Activated CD4-positive, alpha-beta memory T cell treated with anti-CD3 and anti-CD28 coated beads for 36 hours (primary cell): ENCODE data around the gene ZNF562. TPM values are rescaled to one million over a fixed set of nuclear protein-coding genes. Genes with fewer than 3 reads are reported as not detected.

Experiments
- CTCF ChIA-PET: fragments of 350-600 bp; sonication (Branson Sonifier 250); formaldehyde crosslinking; loops from one replicate; lab custom pipeline; 2021; ENCODE audit warnings: antibody characterized with exemption, inconsistent platforms; lab: Charles Lee
- POLR2A ChIA-PET: fragments of 350-600 bp; sonication (Branson Sonifier 250); formaldehyde crosslinking; loops from one replicate; lab custom pipeline; 2021; ENCODE audit warnings: antibody characterized with exemption; lab: Charles Lee
- DNase-seq: peaks from one replicate; pipeline ENCODE4 v3.0.0-alpha.2; 2020
- H3K27ac Mint-ChIP-seq: one replicate; pipeline ENCODE4 v1.8.0; 2021; ENCODE audit warnings: mixed read lengths
- H3K27me3 Mint-ChIP-seq: one replicate; pipeline ENCODE4 v1.8.0; 2021; ENCODE audit warnings: mixed read lengths
- H3K36me3 Mint-ChIP-seq: one replicate; pipeline ENCODE4 v1.8.0; 2021; ENCODE audit warnings: mixed read lengths
- H3K4me1 Mint-ChIP-seq: one replicate; pipeline ENCODE4 v1.8.0; 2021; ENCODE audit warnings: low read depth, mixed read lengths
- H3K4me3 Mint-ChIP-seq: one replicate; pipeline ENCODE4 v1.8.0; 2021; ENCODE audit warnings: mild to moderate bottlenecking, mixed read lengths
- H3K9me3 Mint-ChIP-seq: one replicate; pipeline ENCODE4 v1.8.0; 2021; ENCODE audit warnings: mixed read lengths
- intact Hi-C: fragments of 100-400 bp; cut with micrococcal nuclease; formaldehyde crosslinking; loops from one replicate; pipeline ENCODE4 v1.15.1; 2023
- total RNA-seq, 2 experiments: library from RNA; stranded (reverse); gene quantifications; one replicate each; pipeline ENCODE4 v1.2.3, GENCODE V29; 2021

The ZNF562 gene
- total RNA-seq, 2 experiments from 2014 or later, result 35.3 to 36.1 TPM

- Mint-ChIP-seq H3K4me1 (no peaks in the 10 kb centered on the region), H3K36me3 (peaks cover 27% of the 10 kb centered on the region), H3K27me3 (no peaks in the 10 kb centered on the region), H3K27ac (no peak overlapping the region), H3K4me3 (no peak overlapping the region), H3K9me3 (peaks cover 16% of the 10 kb centered on the region)
- intact Hi-C loops, result no loop called here
- no peak for DNase-seq
- ChIA-PET CTCF (no interaction called here), POLR2A (no interaction called here)
Observed at GRCh38 chr19:9640956-9641355, 33.9 kb downstream of the ZNF562 start.

DNA sequence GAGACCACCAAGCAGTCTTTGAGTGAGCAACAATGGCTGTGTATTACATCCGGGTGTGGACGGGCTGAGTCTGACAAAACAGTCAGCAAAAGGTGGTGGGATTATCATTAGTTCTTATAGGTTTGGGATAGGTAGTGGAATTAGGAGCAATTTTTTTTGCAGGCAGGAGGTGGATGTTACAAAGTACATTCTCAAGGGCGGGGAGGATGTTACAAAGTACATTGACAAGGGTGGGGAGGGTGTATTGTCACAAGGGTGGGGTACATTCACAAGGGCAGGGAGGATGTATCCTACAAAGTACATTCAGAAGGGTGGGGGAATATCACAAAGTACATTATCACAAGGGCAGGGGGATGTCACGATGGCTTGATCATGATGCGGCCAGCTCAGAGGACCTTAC lies 38.9 kb downstream of the ZNF562 start:
- Mint-ChIP-seq H3K9me3 (peaks cover 6% of the 10 kb centered on the region), H3K4me3 (no peak overlapping the region), H3K27ac (no peak overlapping the region), H3K4me1 (no peaks in the 10 kb centered on the region), H3K36me3 (peaks cover 23% of the 10 kb centered on the region), H3K27me3 (no peaks in the 10 kb centered on the region)
- no peak for DNase-seq
- ChIA-PET CTCF (no interaction called here), POLR2A (no interaction called here)
- intact Hi-C loops, result no loop called here

DNA sequence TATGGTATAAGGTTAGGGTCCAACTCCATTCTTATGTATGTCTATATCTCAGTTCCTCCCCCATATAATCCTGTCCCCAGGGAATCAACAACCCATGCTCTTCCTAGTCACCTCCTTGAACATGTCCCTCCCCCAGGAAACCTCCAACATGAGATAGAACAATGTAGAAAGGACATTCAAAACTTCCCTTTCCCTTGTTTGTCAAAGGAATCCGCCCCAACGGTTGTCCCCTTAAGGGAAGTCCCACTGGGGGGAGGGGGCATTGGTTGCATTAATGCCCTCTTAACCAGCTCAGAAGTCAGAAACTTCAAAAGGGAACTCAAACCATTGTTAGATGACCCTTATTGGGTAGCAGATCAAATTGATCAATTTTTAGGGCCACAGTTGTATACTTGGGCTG lies 47.0 kb downstream of the ZNF562 start:
- H3K27me3 Mint-ChIP-seq, result no peaks in the 10 kb centered on the region
- H3K4me3 Mint-ChIP-seq, result no peak overlapping the region
- no peak for DNase-seq
- H3K4me1 Mint-ChIP-seq, result peaks cover 6% of the 10 kb centered on the region
- ChIA-PET CTCF (interaction anchor here (0.8 to 1.0 kb wide), 2 partner anchors 10 to 167 kb away, joined by 3 read pairs; no protein-coding TSS in a partner anchor), POLR2A (no interaction called here)
- H3K9me3 Mint-ChIP-seq, result no peaks in the 10 kb centered on the region
- peaks cover 6% of the 10 kb centered on the region for H3K36me3 Mint-ChIP-seq
- no peak overlapping the region for H3K27ac Mint-ChIP-seq
- intact Hi-C loops, result loop anchor here (10.0 kb wide), 1 partner anchor 287 kb away; no protein-coding TSS in a partner anchor

DNA sequence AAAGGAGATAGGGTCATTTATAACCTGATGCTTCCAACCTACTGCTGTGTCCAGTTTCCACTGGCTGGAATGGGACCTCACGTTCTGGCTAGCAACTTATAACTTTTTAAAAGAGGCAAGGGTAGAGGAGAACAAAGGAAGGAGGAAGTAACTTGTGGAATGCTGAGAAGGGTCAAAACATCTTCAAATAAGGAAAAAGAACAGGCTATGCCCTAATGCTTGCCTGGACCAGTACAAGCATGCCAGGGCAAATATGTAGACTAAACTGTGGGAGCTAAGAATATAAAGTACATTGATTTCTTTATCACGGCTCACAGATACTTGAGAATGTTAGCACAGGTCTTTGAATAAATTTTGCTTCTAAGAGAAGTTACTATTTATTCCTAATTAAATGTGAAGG lies 52.4 kb downstream of the ZNF562 start:
- peaks cover 22% of the 10 kb centered on the region for H3K36me3 Mint-ChIP-seq
- H3K4me3 Mint-ChIP-seq, result peak overlapping the region; percentile 48
- POLR2A ChIA-PET, result no interaction called here
- no peaks in the 10 kb centered on the region for H3K9me3 Mint-ChIP-seq
- CTCF ChIA-PET, result interaction anchor here (0.7 to 1.0 kb wide), 2 partner anchors 35 to 173 kb away, joined by 3 to 4 read pairs; no protein-coding TSS in a partner anchor
- H3K4me1 Mint-ChIP-seq, result peaks cover 22% of the 10 kb centered on the region
- intact Hi-C loops, result loop anchor here (10.0 kb wide), 1 partner anchor 292 kb away; no protein-coding TSS in a partner anchor
- no peak for DNase-seq
- no peak overlapping the region for H3K27ac Mint-ChIP-seq
- no peaks in the 10 kb centered on the region for H3K27me3 Mint-ChIP-seq

DNA sequence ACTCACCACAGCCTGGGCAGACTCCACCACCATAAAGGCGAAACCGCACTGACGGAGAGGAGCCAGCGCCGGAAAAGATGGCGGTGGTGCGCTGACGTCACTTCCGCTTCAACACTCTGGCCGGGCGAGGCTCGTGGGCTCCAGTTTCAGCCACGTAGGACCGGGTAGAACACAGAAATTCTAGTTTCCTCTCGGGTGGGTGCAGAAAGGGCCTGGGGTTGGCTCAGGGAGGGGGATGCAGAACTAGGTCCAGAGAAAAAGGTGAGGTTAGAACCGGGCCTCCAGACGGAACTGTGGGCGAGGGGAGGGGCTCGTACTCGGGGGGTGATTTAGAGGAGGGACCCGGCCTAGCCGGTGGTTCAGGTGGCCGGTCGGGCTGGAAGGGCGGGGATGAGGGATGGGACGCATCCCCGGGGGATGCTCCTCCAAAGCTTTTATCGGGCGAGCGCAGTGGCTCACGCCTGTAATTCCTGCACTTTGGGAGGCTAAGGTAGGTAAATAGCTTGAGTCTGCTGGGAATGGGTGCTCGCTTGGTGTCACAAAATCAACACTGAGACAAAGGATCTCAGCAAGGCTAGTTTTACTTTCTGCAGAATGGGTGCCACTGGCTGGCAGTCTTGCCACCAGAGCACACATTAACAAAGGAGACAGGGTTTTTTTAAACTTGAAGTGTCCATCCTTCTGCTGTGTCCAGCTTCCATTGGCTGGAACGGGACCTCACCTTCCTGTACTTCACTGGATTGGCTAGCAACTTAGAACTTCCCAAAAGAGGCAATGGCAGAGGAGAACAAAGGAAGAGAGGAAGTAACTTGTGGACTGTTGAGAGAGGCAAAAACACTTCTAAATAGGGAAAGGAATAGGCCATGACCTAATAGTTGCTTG lies 53.5 kb downstream of the ZNF562 start, which contains the start of gene ZNF561:
Gene ZNF561 (minus strand): TSS at position 77 of the 882 bp plus-strand sequence. CDS start 1,776 bp downstream, outside the sequence.
- peaks cover 22% of the 10 kb centered on the region for H3K4me1 Mint-ChIP-seq
- H3K36me3 Mint-ChIP-seq, result peaks cover 31% of the 10 kb centered on the region
- ChIA-PET POLR2A (interaction anchor here (0.6 to 0.8 kb wide), 2 partner anchors 37 to 244 kb away, joined by 3 to 5 read pairs; partner anchors contain the start of gene ZNF121), CTCF (interaction anchor here (1.2 kb wide), 1 partner anchor 174 kb away, joined by 4 read pairs; no protein-coding TSS in a partner anchor)
- peak within 1 kb of the TSS; percentile 92 for H3K4me3 Mint-ChIP-seq
- intact Hi-C loops, result loop anchor here (1.0 to 10.0 kb wide), 4 partner anchors 37 to 293 kb away; partner anchors contain the start of genes ZNF121 and ZNF846
- peak within 1 kb of the TSS; percentile 99 for H3K27ac Mint-ChIP-seq
- DNase-seq, result peak; percentile 91
- no peaks in the 10 kb centered on the region for H3K27me3 Mint-ChIP-seq
- no peaks in the 10 kb centered on the region for H3K9me3 Mint-ChIP-seq

- no peak for DNase-seq
- POLR2A ChIA-PET, result no interaction called here
- peak overlapping the region; percentile 99 for H3K27ac Mint-ChIP-seq
- H3K4me1 Mint-ChIP-seq, result peaks cover 22% of the 10 kb centered on the region
- intact Hi-C loops, result loop anchor here (1.0 to 10.0 kb wide), 4 partner anchors 36 to 294 kb away; partner anchors contain the start of genes ZNF121 and ZNF846
- peak overlapping the region; percentile 92 for H3K4me3 Mint-ChIP-seq
- H3K27me3 Mint-ChIP-seq, result no peaks in the 10 kb centered on the region
- H3K36me3 Mint-ChIP-seq, result peaks cover 35% of the 10 kb centered on the region
- H3K9me3 Mint-ChIP-seq, result no peaks in the 10 kb centered on the region
- CTCF ChIA-PET, result no interaction called here
Observed at GRCh38 chr19:9620842-9621155, 54.1 kb downstream of the ZNF562 start.

DNA sequence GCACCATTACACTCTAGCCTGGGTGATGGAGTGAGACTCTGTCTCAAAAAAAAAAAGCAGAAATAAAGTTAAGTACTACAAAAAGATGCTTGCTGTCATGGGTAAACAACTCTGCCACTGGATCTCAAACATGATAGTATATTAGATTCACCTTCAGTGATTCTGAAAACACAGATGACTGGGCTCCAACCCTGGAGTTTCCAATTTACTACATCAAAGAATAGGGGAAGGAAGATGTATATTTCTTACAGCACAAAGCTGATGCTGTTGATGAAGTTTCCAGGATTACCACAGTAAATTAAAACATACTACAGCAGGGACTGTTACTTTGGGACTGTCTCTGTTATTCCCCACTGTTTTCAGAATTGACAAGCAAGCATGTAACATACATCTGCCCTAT lies 59.1 kb downstream of the ZNF562 start:
- Mint-ChIP-seq H3K9me3 (peaks cover 20% of the 10 kb centered on the region), H3K36me3 (peaks cover 75% of the 10 kb centered on the region), H3K27ac (no peak overlapping the region), H3K4me3 (no peak overlapping the region), H3K4me1 (peaks cover 11% of the 10 kb centered on the region), H3K27me3 (no peaks in the 10 kb centered on the region)
- intact Hi-C loops, result no loop called here
- ChIA-PET CTCF (interaction anchor here (0.7 kb wide), 1 partner anchor 28 kb away, joined by 4 read pairs; no protein-coding TSS in a partner anchor), POLR2A (no interaction called here)
- no peak for DNase-seq

DNA sequence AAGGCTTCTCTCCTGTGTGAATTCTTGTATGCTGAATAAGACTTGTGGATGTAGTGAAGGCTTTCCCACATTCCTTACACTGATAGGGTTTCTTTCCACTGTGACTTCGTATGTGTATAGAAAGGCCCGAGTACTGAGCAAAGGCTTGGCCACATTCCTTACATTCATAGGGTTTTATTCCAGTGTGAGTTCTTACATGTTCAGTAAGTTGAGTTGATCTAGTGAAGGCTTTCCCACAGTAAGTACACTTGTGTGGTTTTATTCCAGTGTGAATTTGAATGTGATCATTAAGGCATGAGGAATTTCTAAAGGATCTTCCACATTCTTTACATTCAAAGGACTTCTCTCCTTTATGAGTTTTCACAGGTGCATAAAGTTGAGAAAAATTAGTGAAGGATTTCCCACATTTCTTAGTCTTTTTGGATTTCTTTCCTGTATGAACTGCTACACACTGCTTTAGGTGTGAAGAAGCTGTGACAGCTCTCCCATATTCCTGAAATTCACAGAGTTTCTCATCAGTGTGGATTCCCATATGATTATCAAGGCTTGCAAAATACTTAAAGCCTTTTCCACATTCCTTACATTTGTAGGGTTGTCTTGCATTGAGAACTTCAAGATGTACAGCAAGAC lies 64.3 kb downstream of the ZNF562 start:
- Mint-ChIP-seq H3K4me3 (no peak overlapping the region), H3K36me3 (peaks cover 77% of the 10 kb centered on the region), H3K27ac (no peak overlapping the region), H3K9me3 (peaks cover 65% of the 10 kb centered on the region), H3K27me3 (no peaks in the 10 kb centered on the region), H3K4me1 (no peaks in the 10 kb centered on the region)
- no peak for DNase-seq
- CTCF ChIA-PET, result no interaction called here
- POLR2A ChIA-PET, result no interaction called here
- intact Hi-C loops, result no loop called here

DNA sequence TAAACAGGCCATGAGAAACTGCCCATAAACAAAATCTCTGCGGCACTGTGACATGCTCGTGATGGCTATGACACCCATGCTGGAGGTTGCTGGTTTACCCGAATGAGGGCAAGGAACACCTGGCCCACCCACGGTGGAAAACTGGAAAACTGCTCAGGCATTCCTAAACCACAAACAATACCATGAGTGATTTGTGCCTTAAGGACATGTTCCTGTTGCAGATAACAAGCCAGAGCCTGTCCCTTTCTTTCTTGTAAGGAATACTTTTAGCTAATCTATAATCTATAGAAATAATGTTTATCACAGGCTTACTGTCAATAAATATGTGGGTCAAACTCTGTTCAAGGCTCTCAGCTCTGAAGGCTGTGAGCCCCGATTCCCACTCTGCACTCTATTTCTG lies 66.0 kb downstream of the ZNF562 start:
- Mint-ChIP-seq H3K9me3 (peaks cover 73% of the 10 kb centered on the region), H3K27me3 (no peaks in the 10 kb centered on the region), H3K27ac (no peak overlapping the region), H3K36me3 (peaks cover 65% of the 10 kb centered on the region), H3K4me3 (no peak overlapping the region), H3K4me1 (no peaks in the 10 kb centered on the region)
- CTCF ChIA-PET, result interaction anchor here (0.6 kb wide), 1 partner anchor 76 kb away, joined by 3 read pairs; no protein-coding TSS in a partner anchor
- intact Hi-C loops, result no loop called here
- POLR2A ChIA-PET, result no interaction called here
- no peak for DNase-seq

DNA sequence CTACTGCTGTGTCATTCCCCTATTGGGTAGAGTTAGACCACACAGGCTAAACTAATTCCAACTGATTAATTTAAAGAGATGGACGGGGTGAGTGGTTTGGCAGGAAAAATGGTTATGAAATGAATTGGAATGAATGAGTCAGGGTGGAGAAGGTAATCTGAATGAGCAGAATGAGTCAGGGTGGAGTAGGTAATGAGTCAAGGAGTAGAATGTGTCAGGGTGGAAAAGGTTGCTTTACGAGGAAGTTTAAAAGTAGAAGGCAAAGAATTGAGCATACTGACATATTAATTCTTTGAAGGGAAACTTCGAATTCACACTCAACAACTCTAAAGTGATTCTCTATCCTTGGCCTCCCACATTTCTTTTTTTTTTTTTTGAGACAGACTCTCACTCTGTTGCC lies 77.9 kb downstream of the ZNF562 start:
- DNase-seq, result no peak
- CTCF ChIA-PET, result no interaction called here
- peak overlapping the region; percentile 66 for H3K27ac Mint-ChIP-seq
- H3K27me3 Mint-ChIP-seq, result peaks cover 6% of the 10 kb centered on the region
- H3K4me3 Mint-ChIP-seq, result no peak overlapping the region
- peaks cover 20% of the 10 kb centered on the region for H3K9me3 Mint-ChIP-seq
- intact Hi-C loops, result no loop called here
- peaks cover 6% of the 10 kb centered on the region for H3K4me1 Mint-ChIP-seq
- POLR2A ChIA-PET, result no interaction called here
- H3K36me3 Mint-ChIP-seq, result peaks cover 14% of the 10 kb centered on the region
